ENCODE data around the gene SCO2. TPM values are rescaled to one million over a fixed set of nuclear protein-coding genes. Genes with fewer than 3 reads are reported as not detected.
"Not testable (repeated sequence)": the region's sequence is repeated elsewhere in the genome, so short reads cannot be mapped to it uniquely, and the experiment has no call there.

SCO2 gene
- total RNA-seq, 2 donors from 2014 or later: 3.5 to 4.5 TPM

DNA sequence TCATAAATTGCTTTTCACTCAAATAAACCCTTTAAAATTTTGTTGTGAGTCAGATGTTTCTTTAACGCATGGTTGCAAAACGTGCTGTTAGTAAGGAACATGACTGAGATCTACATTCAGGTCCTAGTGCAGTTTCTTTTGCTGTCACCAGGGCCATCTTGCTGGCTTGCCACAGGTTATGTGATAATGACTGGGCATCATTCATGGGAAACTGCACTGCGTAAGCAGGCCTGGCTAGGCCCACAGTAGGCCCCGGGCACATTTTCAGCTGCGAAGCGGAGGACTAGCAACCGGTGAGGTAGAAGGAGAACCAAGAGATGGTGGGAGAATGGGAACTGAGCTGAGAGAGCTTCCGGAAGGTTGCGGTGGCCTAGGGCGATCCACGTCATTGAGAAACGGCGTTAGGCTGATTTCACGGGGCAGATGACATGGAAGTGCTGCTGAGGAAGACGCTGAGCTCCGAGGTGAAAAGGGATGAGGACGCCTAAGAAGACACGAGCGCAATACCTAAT lies 17.1 kb upstream of the SCO2 start:
- DNase-seq (ENCODE audit: low spot score) (no peak), ATAC-seq (ENCODE audit: insufficient number of reproducible peaks, low FRiP score, low read depth) (no peak)
- no peaks in the 10 kb centered on the region for H3K36me3 ChIP-seq
- TF ChIP-seq, protein P1, sequence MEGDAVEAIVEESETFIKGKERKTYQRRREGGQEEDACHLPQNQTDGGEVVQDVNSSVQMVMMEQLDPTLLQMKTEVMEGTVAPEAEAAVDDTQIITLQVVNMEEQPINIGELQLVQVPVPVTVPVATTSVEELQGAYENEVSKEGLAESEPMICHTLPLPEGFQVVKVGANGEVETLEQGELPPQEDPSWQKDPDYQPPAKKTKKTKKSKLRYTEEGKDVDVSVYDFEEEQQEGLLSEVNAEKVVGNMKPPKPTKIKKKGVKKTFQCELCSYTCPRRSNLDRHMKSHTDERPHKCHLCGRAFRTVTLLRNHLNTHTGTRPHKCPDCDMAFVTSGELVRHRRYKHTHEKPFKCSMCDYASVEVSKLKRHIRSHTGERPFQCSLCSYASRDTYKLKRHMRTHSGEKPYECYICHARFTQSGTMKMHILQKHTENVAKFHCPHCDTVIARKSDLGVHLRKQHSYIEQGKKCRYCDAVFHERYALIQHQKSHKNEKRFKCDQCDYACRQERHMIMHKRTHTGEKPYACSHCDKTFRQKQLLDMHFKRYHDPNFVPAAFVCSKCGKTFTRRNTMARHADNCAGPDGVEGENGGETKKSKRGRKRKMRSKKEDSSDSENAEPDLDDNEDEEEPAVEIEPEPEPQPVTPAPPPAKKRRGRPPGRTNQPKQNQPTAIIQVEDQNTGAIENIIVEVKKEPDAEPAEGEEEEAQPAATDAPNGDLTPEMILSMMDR (IDR thresholded peaks at IDR 0.05): no peak
- H3K4me1 ChIP-seq (ENCODE audit: control insufficient read depth in 1 of 2, low read depth in 2 of 2): peaks cover 9 to 11% of the 10 kb centered on the region in 2 donors
- no peak overlapping the region for H3K27ac ChIP-seq
- H3K9me3 ChIP-seq: no peaks in the 10 kb centered on the region
- H3K4me3 ChIP-seq: no peak overlapping the region
- no peaks in the 10 kb centered on the region for H3K27me3 ChIP-seq (replicated peaks; ENCODE audit: insufficient read depth)

DNA sequence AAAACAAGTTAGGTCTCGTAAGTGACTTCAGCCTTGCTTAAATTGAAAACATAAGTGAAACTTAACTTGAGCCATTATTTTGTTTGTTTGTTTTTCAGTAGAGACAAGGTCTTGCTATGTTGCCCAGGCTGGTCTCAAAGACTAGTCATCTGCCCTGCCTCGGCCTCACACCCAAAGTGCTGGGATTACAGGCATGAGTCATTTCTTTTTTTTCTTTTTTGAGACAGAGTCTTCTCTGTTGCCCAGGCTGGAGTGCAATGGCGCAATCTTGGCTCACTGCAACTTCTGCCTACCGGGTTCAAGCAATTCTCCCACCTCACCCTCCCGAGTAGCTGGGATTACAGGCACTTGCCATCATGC lies 16.2 kb upstream of the SCO2 start:
- peak overlapping the region; percentile 12 to 48 for H3K27ac ChIP-seq
- H3K4me3 ChIP-seq; H3K9me3 ChIP-seq; H3K36me3 ChIP-seq; DNase-seq (ENCODE audit: low spot score); ATAC-seq (ENCODE audit: insufficient number of reproducible peaks, low FRiP score, low read depth); H3K27me3 ChIP-seq (replicated peaks; ENCODE audit: insufficient read depth): not testable (repeated sequence)
- H3K4me1 ChIP-seq (ENCODE audit: control insufficient read depth in 1 of 2, low read depth in 2 of 2): peaks cover 9 to 11% of the 10 kb centered on the region in 2 donors

DNA sequence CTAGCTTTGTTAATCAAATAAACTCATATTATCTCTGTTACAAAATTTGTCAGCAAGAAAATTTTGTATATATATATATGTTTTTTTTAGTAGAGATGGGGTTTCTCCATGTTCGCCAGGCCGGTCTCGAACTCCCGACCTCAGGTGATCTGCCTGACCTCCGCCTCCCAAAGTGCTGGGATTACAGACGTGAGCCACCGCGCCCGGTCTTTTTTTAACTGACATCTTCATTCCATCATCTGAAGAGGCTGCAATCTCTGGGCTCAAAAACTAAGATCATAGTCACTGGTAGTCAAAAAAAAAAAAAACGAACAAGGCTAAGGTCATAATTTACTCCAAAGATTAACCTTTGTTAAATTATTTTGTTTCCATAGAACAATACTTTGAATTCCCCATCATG lies 15.0 kb upstream of the SCO2 start:
- no peak overlapping the region for H3K4me3 ChIP-seq
- no peaks in the 10 kb centered on the region for H3K36me3 ChIP-seq
- DNase-seq (ENCODE audit: low spot score) (no peak), ATAC-seq (ENCODE audit: insufficient number of reproducible peaks, low FRiP score, low read depth) (no peak)
- H3K9me3 ChIP-seq: no peaks in the 10 kb centered on the region
- peaks cover 9 to 11% of the 10 kb centered on the region in 2 donors for H3K4me1 ChIP-seq (ENCODE audit: control insufficient read depth in 1 of 2, low read depth in 2 of 2)
- H3K27me3 ChIP-seq (replicated peaks; ENCODE audit: insufficient read depth): no peaks in the 10 kb centered on the region
- H3K27ac ChIP-seq: peak overlapping the region in 1 of 2 donors; percentile 75
- TF ChIP-seq, protein P1 (IDR thresholded peaks at IDR 0.05): no peak

DNA sequence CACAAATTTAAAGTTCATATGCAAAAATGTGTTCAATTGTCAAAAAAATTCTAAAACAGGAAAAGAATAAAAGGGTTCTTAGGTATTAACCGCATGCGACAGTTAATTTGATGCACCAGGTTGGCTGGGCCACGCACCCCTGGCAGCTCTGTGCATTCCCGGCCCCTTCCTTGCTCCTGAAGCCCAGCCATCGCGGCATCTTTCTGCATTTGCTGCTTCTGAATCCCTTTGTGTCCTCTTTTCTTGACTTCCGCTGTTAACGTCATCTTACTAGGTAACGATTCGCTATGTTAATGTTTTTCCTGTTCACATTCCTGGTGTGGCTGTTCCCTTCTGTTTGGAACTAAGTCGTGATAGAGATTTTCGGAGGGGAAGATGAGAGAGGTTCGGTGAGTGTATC lies 12.4 kb upstream of the SCO2 start:
- Histone ChIP-seq H3K4me3 (no peak overlapping the region), H3K36me3 (no peaks in the 10 kb centered on the region), H3K27ac (peak overlapping the region in 1 of 2 donors; percentile 75), H3K9me3 (no peaks in the 10 kb centered on the region), H3K27me3 (replicated peaks; ENCODE audit: insufficient read depth) (no peaks in the 10 kb centered on the region), H3K4me1 (ENCODE audit: control insufficient read depth in 1 of 2, low read depth in 2 of 2) (peaks cover 0 to 4% of the 10 kb centered on the region in 2 donors)
- no peak for ATAC-seq (ENCODE audit: insufficient number of reproducible peaks, low FRiP score, low read depth)
- DNase-seq (ENCODE audit: low spot score): no peak
- TF ChIP-seq, protein P1 (IDR thresholded peaks at IDR 0.05): no peak

DNA sequence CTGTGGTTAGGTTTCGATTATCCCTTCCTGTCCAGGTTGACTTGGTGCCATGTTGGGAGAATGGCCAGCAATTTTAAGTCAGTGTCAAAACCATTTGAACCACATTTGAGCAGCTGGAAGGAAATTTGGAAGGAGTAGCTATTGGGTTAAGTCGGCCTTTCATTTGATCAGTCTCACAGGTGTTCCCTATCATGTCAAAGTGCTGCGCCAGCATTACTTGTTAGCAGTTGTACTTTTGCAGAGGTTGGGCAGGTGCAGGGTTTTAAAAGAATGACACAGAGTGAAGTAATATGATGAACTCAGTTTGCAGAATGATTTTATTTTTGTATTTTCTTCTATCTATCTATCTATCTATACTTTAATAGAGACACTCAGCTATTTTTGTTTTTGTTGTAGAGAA lies 10.8 kb upstream of the SCO2 start:
- ATAC-seq (ENCODE audit: insufficient number of reproducible peaks, low FRiP score, low read depth): no peak

More for the DNA sequence above, 10.8 kb upstream of the SCO2 start:
- Histone ChIP-seq H3K27me3 (replicated peaks; ENCODE audit: insufficient read depth) (peaks cover 3% of the 10 kb centered on the region), H3K4me1 (ENCODE audit: control insufficient read depth in 1 of 2, low read depth in 2 of 2) (peaks cover 12 to 14% of the 10 kb centered on the region in 2 donors), H3K9me3 (no peaks in the 10 kb centered on the region), H3K27ac (no peak overlapping the region), H3K36me3 (no peaks in the 10 kb centered on the region), H3K4me3 (no peak overlapping the region)
- TF ChIP-seq, protein P1 (IDR thresholded peaks at IDR 0.05): no peak
- DNase-seq (ENCODE audit: low spot score): no peak
